ENCODE measurements around the gene UBA52.

DNA sequence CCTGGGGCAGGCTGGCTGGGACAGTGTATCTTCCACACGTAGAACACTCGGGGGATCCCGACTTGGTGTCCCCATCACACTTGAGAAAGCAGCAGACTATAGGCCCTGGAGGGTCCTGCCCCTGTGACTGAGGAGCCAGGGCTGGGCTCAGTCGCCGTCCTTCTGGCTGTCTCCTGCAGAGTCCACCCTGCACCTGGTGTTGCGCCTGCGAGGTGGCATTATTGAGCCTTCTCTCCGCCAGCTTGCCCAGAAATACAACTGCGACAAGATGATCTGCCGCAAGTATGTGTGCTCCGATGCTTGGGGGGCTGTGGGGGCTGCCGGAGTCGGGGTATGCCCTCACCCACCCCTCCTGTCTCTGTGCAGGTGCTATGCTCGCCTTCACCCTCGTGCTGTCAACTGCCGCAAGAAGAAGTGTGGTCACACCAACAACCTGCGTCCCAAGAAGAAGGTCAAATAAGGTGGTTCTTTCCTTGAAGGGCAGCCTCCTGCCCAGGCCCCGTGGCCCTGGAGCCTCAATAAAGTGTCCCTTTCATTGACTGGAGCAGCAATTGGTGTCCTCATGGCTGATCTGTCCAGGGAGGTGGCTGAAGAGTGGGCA lies 3.1 kb downstream of the UBA52 start:
- TF ChIP-seq, protein P1, sequence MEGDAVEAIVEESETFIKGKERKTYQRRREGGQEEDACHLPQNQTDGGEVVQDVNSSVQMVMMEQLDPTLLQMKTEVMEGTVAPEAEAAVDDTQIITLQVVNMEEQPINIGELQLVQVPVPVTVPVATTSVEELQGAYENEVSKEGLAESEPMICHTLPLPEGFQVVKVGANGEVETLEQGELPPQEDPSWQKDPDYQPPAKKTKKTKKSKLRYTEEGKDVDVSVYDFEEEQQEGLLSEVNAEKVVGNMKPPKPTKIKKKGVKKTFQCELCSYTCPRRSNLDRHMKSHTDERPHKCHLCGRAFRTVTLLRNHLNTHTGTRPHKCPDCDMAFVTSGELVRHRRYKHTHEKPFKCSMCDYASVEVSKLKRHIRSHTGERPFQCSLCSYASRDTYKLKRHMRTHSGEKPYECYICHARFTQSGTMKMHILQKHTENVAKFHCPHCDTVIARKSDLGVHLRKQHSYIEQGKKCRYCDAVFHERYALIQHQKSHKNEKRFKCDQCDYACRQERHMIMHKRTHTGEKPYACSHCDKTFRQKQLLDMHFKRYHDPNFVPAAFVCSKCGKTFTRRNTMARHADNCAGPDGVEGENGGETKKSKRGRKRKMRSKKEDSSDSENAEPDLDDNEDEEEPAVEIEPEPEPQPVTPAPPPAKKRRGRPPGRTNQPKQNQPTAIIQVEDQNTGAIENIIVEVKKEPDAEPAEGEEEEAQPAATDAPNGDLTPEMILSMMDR (IDR thresholded peaks at IDR 0.05), result no peak
- no peak for TF ChIP-seq POLR2A (IDR thresholded peaks at IDR 0.05)
- TF ChIP-seq POLR2AphosphoS5 (IDR thresholded peaks at IDR 0.05; ENCODE audit: insufficient read depth in 1 of 2, low read depth in 1 of 2), result no peak
